GM12801 (cell line): ENCODE data around the gene FMO2.

ENCODE experiments used
- TF ChIP-seq, protein P1 (sequence below): IDR thresholded peaks from one replicate; pipeline ENCODE4 v1.5.1; 2011; ENCODE audit warnings: control low read depth; ENCODE audit not compliant: insufficient read length; ENCODE audit errors: extremely low read depth

Gene FMO2

GRCh38 chr1:171160211-171160610 lies 24.9 kb upstream of the FMO2 start:
- TF ChIP-seq, protein P1, sequence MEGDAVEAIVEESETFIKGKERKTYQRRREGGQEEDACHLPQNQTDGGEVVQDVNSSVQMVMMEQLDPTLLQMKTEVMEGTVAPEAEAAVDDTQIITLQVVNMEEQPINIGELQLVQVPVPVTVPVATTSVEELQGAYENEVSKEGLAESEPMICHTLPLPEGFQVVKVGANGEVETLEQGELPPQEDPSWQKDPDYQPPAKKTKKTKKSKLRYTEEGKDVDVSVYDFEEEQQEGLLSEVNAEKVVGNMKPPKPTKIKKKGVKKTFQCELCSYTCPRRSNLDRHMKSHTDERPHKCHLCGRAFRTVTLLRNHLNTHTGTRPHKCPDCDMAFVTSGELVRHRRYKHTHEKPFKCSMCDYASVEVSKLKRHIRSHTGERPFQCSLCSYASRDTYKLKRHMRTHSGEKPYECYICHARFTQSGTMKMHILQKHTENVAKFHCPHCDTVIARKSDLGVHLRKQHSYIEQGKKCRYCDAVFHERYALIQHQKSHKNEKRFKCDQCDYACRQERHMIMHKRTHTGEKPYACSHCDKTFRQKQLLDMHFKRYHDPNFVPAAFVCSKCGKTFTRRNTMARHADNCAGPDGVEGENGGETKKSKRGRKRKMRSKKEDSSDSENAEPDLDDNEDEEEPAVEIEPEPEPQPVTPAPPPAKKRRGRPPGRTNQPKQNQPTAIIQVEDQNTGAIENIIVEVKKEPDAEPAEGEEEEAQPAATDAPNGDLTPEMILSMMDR: no peak

DNA sequence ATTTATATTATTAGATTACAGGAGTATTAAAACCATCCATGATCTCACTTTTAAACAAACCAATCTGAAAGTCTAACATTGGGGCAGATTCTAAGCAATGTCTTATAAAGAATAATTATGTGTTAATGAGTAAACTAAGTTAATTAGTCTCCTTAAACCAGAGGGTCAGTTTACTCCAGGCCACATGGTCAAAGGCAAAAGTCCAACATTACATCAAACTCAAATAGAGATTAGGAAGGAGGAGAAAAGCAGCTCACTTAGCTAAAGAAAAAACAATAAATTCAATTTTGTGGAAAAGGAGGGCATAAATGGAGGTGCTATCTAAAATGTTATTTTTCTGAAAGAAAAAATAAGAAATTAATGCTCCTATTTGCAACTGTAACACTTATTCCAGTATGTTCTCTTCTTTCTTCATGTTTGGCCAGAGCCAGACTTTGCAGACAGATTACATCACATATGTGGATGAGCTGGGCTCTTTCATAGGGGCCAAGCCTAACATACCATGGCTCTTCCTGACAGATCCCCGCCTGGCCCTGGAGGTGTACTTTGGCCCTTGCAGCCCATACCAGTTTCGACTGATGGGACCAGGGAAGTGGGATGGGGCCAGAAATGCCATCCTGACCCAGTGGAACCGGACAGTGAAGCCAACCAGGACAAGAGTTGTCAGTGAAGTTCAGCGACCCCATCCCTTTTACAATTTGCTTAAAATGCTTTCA lies 24.3 kb upstream of the FMO2 start:
- TF ChIP-seq, protein P1: no peak

- TF ChIP-seq, protein P1: no peak
Measured at GRCh38 chr1:171161431-171161830, 23.7 kb upstream of the FMO2 start.

DNA sequence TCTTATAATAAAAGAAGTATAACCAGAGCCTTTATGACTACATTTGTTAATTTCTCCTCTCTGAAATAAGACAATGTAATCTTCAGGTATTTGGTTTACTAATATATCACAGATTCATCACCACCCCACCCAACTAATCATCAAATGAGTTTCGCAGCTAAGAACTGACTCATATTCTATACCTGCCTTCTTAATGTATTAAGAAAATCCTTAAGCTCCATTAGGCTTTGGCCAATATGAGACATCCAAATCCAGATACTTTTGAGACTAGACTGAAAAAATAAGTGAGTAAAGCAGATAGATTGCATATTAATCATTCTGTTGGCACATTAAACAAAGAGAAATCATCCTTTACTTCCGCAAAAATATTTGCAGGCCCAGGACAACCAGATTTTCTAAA lies 18.7 kb upstream of the FMO2 start:
- TF ChIP-seq, protein P1: no peak

- TF ChIP-seq, protein P1: no peak
Measured at GRCh38 chr1:171167785-171168184, 17.3 kb upstream of the FMO2 start.

GRCh38 chr1:171172471-171172870 lies 12.6 kb upstream of the FMO2 start:
- TF ChIP-seq, protein P1: no peak

- TF ChIP-seq, protein P1: no peak
Measured at GRCh38 chr1:171173069-171173468, 12.0 kb upstream of the FMO2 start.
